GM13976 (cell line): ENCODE data around the gene CAPZB.
"Not testable (repeated sequence)": the region's sequence is repeated elsewhere in the genome, so short reads cannot be mapped to it uniquely, and the experiment has no call there.

Source experiments
- DNase-seq: peaks from one replicate; pipeline ENCODE4 v3.0.0; 2012; ENCODE audit warnings: low spot score
- in situ Hi-C: fragments of 300-500 bp; cut with MboI; formaldehyde crosslinking; loops from one replicate; pipeline ENCODE4 v1.12.0; 2022; ENCODE audit warnings: low sequenced_read_pairs, mixed read lengths, inconsistent platforms; ENCODE audit not compliant: unreplicated experiment
- TF ChIP-seq, protein P1 (sequence below): IDR thresholded peaks from 2 replicates; pipeline ENCODE4 v1.5.1; 2012; ENCODE audit warnings: borderline replicate concordance, mild to moderate bottlenecking; ENCODE audit not compliant: insufficient read depth; ENCODE audit errors: extremely low read depth, missing control alignments, control extremely low read depth

The CAPZB gene

DNA sequence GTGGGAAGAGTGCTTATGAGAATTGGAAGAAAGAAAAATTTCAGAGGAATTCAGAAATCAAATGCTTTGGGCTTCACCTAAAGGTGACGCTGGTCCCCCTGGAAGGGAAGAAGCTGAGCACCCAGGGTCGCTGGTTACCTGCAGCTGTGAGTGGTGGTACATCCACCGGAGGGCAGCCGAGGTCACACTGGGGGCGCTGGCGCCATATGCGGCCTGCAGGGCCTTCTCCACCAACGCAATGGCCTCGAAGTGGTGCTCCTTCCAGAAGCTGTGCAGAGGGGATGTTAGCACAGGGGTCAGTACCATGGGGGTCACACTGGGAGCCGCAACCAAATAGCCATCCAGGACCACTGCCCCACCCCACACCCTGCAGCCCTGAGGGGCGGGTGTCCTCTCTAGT lies 179.5 kb downstream of the CAPZB start:
- in situ Hi-C loops, result no loop called here
- TF ChIP-seq, protein P1, sequence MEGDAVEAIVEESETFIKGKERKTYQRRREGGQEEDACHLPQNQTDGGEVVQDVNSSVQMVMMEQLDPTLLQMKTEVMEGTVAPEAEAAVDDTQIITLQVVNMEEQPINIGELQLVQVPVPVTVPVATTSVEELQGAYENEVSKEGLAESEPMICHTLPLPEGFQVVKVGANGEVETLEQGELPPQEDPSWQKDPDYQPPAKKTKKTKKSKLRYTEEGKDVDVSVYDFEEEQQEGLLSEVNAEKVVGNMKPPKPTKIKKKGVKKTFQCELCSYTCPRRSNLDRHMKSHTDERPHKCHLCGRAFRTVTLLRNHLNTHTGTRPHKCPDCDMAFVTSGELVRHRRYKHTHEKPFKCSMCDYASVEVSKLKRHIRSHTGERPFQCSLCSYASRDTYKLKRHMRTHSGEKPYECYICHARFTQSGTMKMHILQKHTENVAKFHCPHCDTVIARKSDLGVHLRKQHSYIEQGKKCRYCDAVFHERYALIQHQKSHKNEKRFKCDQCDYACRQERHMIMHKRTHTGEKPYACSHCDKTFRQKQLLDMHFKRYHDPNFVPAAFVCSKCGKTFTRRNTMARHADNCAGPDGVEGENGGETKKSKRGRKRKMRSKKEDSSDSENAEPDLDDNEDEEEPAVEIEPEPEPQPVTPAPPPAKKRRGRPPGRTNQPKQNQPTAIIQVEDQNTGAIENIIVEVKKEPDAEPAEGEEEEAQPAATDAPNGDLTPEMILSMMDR, result no peak
- no peak for DNase-seq

DNA sequence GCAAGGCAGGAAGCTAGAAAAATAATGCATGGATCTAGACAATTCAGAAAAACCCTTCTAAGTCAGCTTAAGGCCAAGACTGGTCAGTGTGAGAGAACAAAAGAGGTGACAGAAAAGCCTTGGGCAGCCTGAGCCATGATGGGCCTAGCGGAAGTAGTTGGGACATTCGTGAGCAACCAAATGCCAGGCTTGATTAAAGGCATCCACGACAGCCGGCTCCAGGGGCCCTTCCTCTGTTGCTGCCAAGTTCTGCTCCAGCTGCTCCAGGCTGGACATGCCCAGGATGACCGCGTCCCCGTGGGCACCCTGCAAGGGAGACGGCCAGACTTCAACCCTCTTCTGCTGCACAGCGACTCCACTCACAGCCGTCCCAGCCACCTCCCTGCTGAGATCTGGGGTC lies 181.3 kb downstream of the CAPZB start:
- in situ Hi-C loops, DNase-seq: not testable (repeated sequence)

DNA sequence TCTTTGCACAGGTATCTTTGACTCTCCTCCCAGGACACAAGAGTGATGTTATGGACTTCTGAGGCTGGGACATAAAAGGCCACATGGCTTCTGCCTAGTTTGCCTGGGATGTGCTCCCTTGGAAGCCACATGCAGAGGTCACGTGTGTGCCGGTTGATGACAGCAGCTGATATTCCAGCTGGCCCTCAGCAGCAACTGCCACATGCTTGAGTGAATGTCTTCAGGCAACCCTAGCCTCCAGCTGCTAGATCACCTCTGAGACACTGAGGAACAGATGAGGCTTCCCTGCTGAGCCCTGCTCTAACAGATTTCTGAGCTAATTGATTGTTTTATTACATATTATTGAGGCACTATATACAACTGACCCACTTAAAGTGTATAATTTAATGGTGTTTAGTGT lies 185.1 kb downstream of the CAPZB start:
- no peak for DNase-seq
- TF ChIP-seq, protein P1, result no peak
- in situ Hi-C loops, result no loop called here

DNA sequence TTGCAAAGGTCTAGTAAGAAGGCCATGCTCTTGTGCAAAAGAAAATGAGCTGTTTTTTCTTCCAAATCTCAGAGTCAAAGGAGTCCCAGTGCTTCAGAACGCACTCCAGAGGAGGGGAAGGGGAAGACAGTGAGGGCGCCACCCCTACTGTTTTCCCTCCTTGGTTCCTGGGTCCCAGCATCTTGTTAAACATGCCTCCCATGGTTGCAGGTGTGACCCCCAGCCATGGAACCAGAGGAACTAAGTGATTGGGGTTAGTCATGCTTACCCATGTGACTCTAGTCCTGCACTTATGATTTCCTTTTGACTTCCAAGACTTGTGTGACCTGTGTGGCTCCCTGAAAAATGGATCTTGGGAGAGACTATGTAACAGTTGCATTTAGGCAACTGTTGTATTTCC lies 190.7 kb downstream of the CAPZB start:
- TF ChIP-seq, protein P1, result no peak
- in situ Hi-C loops, result no loop called here
- no peak for DNase-seq

DNA sequence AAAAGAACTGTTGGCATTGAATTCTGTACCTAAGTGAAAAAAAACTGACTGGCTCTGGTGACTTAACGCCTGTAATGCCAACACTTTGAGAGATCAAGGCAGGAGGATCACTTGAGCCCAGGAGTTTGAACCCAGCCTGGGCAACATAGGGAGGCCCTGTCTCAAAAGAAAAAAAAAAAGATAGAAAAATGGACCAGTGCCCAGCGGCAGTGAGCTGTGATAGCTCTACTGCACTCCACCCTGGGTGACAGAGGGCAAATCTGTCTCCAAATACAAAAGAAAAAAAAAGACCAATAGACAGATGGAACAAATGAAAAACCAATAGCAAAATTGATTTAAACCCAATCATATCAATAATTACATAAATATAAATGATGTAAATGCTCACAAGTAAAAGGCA lies 196.1 kb downstream of the CAPZB start:
- TF ChIP-seq, protein P1, result no peak
- in situ Hi-C loops, result no loop called here
- DNase-seq, result no peak
